WERI-Rb-1 (cell line): ENCODE measurements around the gene FCRLB.

Source experiments
- DNase-seq: peaks from one replicate; pipeline ENCODE4 v3.0.0-alpha.2; 2020
- H3K27ac ChIP-seq: fragments of 250-450 bp; sonication (Bioruptor Pico); 2 replicates; pipeline ENCODE4 v1.5.1; 2020; ENCODE audit warnings: mild to moderate bottlenecking, moderate library complexity
- H3K27me3 ChIP-seq: fragments of 250-450 bp; sonication (Bioruptor Pico); 2 replicates; pipeline ENCODE4 v1.5.1; 2021; ENCODE audit warnings: mild to moderate bottlenecking, low read depth, moderate library complexity; ENCODE audit not compliant: insufficient read depth, severe bottlenecking
- H3K36me3 ChIP-seq: fragments of 250-450 bp; sonication (Bioruptor Pico); 2 replicates; pipeline ENCODE4 v1.5.1; 2020; ENCODE audit warnings: mild to moderate bottlenecking, moderate library complexity
- H3K4me3 ChIP-seq: 2 replicates; pipeline ENCODE4 v1.5.1; 2011; ENCODE audit warnings: low read depth, mild to moderate bottlenecking, control low read depth, low read length
- H3K9me3 ChIP-seq: fragments of 250-450 bp; sonication (Bioruptor Pico); 2 replicates; pipeline ENCODE4 v1.5.1; 2021; ENCODE audit warnings: mild to moderate bottlenecking, moderate library complexity; ENCODE audit not compliant: severe bottlenecking
- CTCF ChIP-seq: IDR thresholded peaks from 2 replicates; pipeline ENCODE4 v1.5.1; 2011; ENCODE audit warnings: low read depth, mild to moderate bottlenecking, control low read depth, inconsistent platforms, low read length

Gene FCRLB

DNA sequence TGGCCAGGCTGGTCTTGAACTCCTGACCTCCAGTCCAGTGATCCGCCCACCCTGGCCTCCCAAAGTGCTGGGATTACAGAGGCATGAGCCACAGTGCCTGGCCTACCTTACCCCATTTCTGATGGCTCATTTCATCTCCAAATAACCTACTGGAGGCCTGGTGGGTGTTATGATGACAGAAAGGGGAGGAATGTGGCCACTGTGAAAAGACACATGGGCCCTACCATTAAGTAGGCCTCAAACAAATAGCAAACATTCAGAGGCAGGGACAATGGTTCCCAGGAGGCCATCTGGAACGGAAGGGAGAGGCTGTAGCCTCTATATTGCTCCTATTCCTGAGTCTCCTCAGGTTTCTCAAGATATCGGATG, 15.2 kb upstream of the FCRLB start:
- DNase-seq: no peak
- no peaks in the 10 kb centered on the region for H3K36me3 ChIP-seq
- no peaks in the 10 kb centered on the region for H3K9me3 ChIP-seq
- no peak overlapping the region for H3K4me3 ChIP-seq
- H3K27ac ChIP-seq: no peak overlapping the region
- H3K27me3 ChIP-seq: peaks cover 94% of the 10 kb centered on the region
- no peak for TF ChIP-seq CTCF

GRCh38 chr1:161706482-161707347, 14.6 kb upstream of the FCRLB start, which contains the start of gene FCRLA:
Gene FCRLA (plus strand): TSS chr1:161707229. CDS start chr1:161707265, 36 bp downstream.
- Histone ChIP-seq H3K4me3 (no peak within 1 kb of the TSS), H3K27ac (no peak within 1 kb of the TSS), H3K36me3 (no peaks in the 10 kb centered on the region), H3K9me3 (no peaks in the 10 kb centered on the region), H3K27me3 (peaks cover 95% of the 10 kb centered on the region)
- DNase-seq: no peak
- no peak for TF ChIP-seq CTCF

DNA sequence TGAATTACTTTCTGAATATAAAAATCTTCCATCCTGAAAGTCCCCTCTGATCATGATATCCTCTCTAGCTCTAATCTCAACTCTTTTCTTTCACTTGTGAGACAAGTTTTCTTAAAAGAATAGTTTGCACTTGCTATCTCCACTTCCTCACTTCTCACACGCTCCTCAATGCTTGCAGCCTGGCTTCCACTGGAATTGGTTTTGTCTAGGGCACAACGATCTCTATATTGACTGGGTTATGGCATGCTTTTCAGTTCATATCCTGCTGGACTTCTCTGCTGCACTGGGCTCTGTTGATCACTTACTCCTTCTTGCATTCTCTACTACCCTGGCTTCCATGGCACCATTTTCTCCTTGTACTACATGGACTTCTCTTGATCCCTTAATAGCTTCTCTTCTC, 13.8 kb upstream of the FCRLB start:
- H3K27ac ChIP-seq: no peak overlapping the region
- no peak for TF ChIP-seq CTCF

GRCh38 chr1:161709373-161709772, 12.0 kb upstream of the FCRLB start:
- no peaks in the 10 kb centered on the region for H3K36me3 ChIP-seq
- no peak overlapping the region for H3K27ac ChIP-seq
- no peak for DNase-seq
- H3K4me3 ChIP-seq: no peak overlapping the region
- no peak for TF ChIP-seq CTCF
- peaks cover 6% of the 10 kb centered on the region for H3K9me3 ChIP-seq
- peaks cover 100% of the 10 kb centered on the region for H3K27me3 ChIP-seq

More for the DNA sequence above, 13.8 kb upstream of the FCRLB start:
- Histone ChIP-seq H3K9me3 (no peaks in the 10 kb centered on the region), H3K27me3 (peaks cover 97% of the 10 kb centered on the region), H3K36me3 (no peaks in the 10 kb centered on the region), H3K4me3 (no peak overlapping the region)
- no peak for DNase-seq

- peaks cover 6% of the 10 kb centered on the region for H3K9me3 ChIP-seq
- peaks cover 100% of the 10 kb centered on the region for H3K27me3 ChIP-seq
- H3K4me3 ChIP-seq: no peak overlapping the region
- no peak for TF ChIP-seq CTCF
- H3K27ac ChIP-seq: no peak overlapping the region
- no peak for DNase-seq
- no peaks in the 10 kb centered on the region for H3K36me3 ChIP-seq
Observed at GRCh38 chr1:161710560-161710959, 10.8 kb upstream of the FCRLB start.
